GM18498 (cell line): ENCODE data around the gene SDR9C7.
"Not testable (repeated sequence)": the region's sequence is repeated elsewhere in the genome, so short reads cannot be mapped to it uniquely, and the experiment has no call there.

ENCODE experiments used
- ATAC-seq: cut with Tn5 transposase; IDR thresholded peaks from one replicate; pipeline ENCODE4 v1.9.1; 2021; ENCODE audit warnings: mild to moderate bottlenecking, moderate library complexity; ENCODE audit not compliant: unreplicated experiment

The SDR9C7 gene

GRCh38 chr12:56933826-56934625 lies at the start of gene SDR9C7:
Gene SDR9C7, minus strand, starts transcription at chr12:56934408. Its CDS starts 147 bp downstream, at chr12:56934261.
- no peak for ATAC-seq

GRCh38 chr12:56983386-56983785 lies 49.2 kb upstream of the SDR9C7 start:
- ATAC-seq, result no peak

GRCh38 chr12:56982578-56983236 lies 48.5 kb upstream of the SDR9C7 start:
- ATAC-seq, result not testable (repeated sequence)

- ATAC-seq, result no peak
These were observed 46.8 kb upstream of the SDR9C7 start for GRCh38 chr12:56980941-56981530.

- ATAC-seq, result no peak
These were observed 46.1 kb upstream of the SDR9C7 start for GRCh38 chr12:56980268-56980667.

- no peak for ATAC-seq
These were observed 45.4 kb upstream of the SDR9C7 start for GRCh38 chr12:56979628-56980027.

- no peak for ATAC-seq
These were observed 44.4 kb upstream of the SDR9C7 start for GRCh38 chr12:56978397-56979138.

- not testable (repeated sequence) for ATAC-seq
These were observed 43.2 kb upstream of the SDR9C7 start for GRCh38 chr12:56977361-56977760.

- not testable (repeated sequence) for ATAC-seq
These were observed 40.0 kb upstream of the SDR9C7 start for GRCh38 chr12:56974224-56974623.

GRCh38 chr12:56968910-56969309 lies 34.7 kb upstream of the SDR9C7 start:
- not testable (repeated sequence) for ATAC-seq

GRCh38 chr12:56965997-56966642 lies 31.9 kb upstream of the SDR9C7 start:
- ATAC-seq, result not testable (repeated sequence)

GRCh38 chr12:56965124-56965523 lies 30.9 kb upstream of the SDR9C7 start:
- not testable (repeated sequence) for ATAC-seq

GRCh38 chr12:56963557-56963956 lies 29.3 kb upstream of the SDR9C7 start:
- not testable (repeated sequence) for ATAC-seq

- not testable (repeated sequence) for ATAC-seq
These were observed 28.0 kb upstream of the SDR9C7 start for GRCh38 chr12:56962247-56962646.

- ATAC-seq, result no peak
These were observed 24.2 kb upstream of the SDR9C7 start for GRCh38 chr12:56958422-56958821.

GRCh38 chr12:56957229-56958052 lies 23.2 kb upstream of the SDR9C7 start, which contains the start of gene RDH16:
Gene RDH16, minus strand, starts transcription at chr12:56957608. Its CDS starts 146 bp downstream, at chr12:56957462.
- no peak for ATAC-seq

- no peak for ATAC-seq
These were observed 21.5 kb upstream of the SDR9C7 start for GRCh38 chr12:56955631-56956256.

- ATAC-seq, result no peak
These were observed 20.7 kb upstream of the SDR9C7 start for GRCh38 chr12:56954958-56955355.
